A549 (cell line): ENCODE data around the gene SOX12. TPM values are rescaled to one million over a fixed set of nuclear protein-coding genes. Genes with fewer than 3 reads are reported as not detected.

Source experiments
- ATAC-seq, 2 experiments: fragments of 200-7000 bp in 1 of 2; fragments of >200 bp in 1 of 2; cut with Nextera tagmentation in 1 of 2; cut with Tn5 transposase in 1 of 2; 3 replicates each; pipeline versions ENCODE4 v1.8.0 to v1.9.1; 2018 to 2020; ENCODE audit warnings: mild to moderate bottlenecking in 1 of 2, moderate library complexity in 1 of 2
- CTCF ChIA-PET: fragments of 300-600 bp; sonication (Branson Sonifier 250); formaldehyde crosslinking; extraction: SDS; loops from one replicate; lab custom pipeline; 2021; ENCODE audit warnings: antibody characterized with exemption, inconsistent platforms; lab: Yijun Ruan, JAX
- POLR2A ChIA-PET: fragments of 350-600 bp; formaldehyde crosslinking; extraction: SDS; loops from one replicate; lab custom pipeline; 2021; ENCODE audit warnings: antibody characterized with exemption, inconsistent platforms; lab: Yijun Ruan, JAX
- DNase-seq, 2 experiments: peaks; one replicate each; pipeline versions ENCODE4 v3.0.0 to v3.0.0-alpha.2; 2011 to 2016; ENCODE audit warnings: low read depth in 1 of 2, low spot score in 1 of 2
- FAIRE-seq: peaks from 2 replicates; lab custom pipeline; 2011; peaks lifted over from hg19 to GRCh38; lab: Jason Lieb, UNC
- H3K27ac ChIP-seq, 2 experiments: fragments of >200 bp; sonication (Bioruptor Twin); formaldehyde crosslinking; 3 replicates each; pipeline ENCODE4 v1.5.1; 2016 to 2017
- H3K4me1 ChIP-seq: fragments of >200 bp; sonication (Bioruptor Twin); formaldehyde crosslinking; 3 replicates; pipeline ENCODE4 v1.6.1; 2016
- H3K4me2 ChIP-seq: fragments of >200 bp; sonication (Bioruptor Twin); formaldehyde crosslinking; 3 replicates; pipeline ENCODE4 v1.6.1; 2016
- H3K4me3 ChIP-seq: fragments of >200 bp; sonication (Bioruptor Twin); formaldehyde crosslinking; 3 replicates; pipeline ENCODE4 v1.5.1; 2016
- H3K9me3 ChIP-seq: fragments of >200 bp; sonication (Bioruptor Twin); formaldehyde crosslinking; 3 replicates; pipeline ENCODE4 v1.6.1; 2016
- ATOH8 ChIP-seq: fragments of 250-450 bp; sonication (Bioruptor Pico); IDR thresholded peaks from 2 replicates; pipeline ENCODE4 v1.5.0; 2020; ENCODE audit warnings: low read depth, mild to moderate bottlenecking, moderate library complexity
- BHLHE40 ChIP-seq: IDR thresholded peaks from 2 replicates; pipeline ENCODE4 v1.6.1; 2012; ENCODE audit warnings: low read depth, low read length, inconsistent platforms
- CBX2 ChIP-seq: fragments of 200-600 bp; sonication (generic); IDR thresholded peaks from 2 replicates; pipeline ENCODE4 v1.6.1; 2016; ENCODE audit warnings: low read depth, mild to moderate bottlenecking, borderline replicate concordance
- CBX8 ChIP-seq: fragments of 200-600 bp; sonication (generic); IDR thresholded peaks from 2 replicates; pipeline ENCODE4 v1.6.1; 2016
- CEBPB ChIP-seq, 2 experiments: fragments of >200 bp in 1 of 2; sonication (Bioruptor Twin) in 1 of 2; formaldehyde crosslinking in 1 of 2; IDR thresholded peaks; 2 replicates each; pipeline ENCODE4 v1.6.1; 2012 to 2016
- CHD2 ChIP-seq: fragments of 150-350 bp; IDR thresholded peaks from 2 replicates; pipeline ENCODE4 v1.6.1; 2014; ENCODE audit warnings: low read length; ENCODE audit not compliant: partially characterized antibody
- CTCF ChIP-seq: fragments of >200 bp; sonication (Bioruptor Twin); formaldehyde crosslinking; IDR thresholded peaks from 3 replicates; pipeline ENCODE4 v1.5.1; 2016
- EHF ChIP-seq: fragments of 250-450 bp; sonication (Bioruptor Pico); IDR thresholded peaks from 2 replicates; pipeline ENCODE4 v1.5.0; 2020; ENCODE audit warnings: mild to moderate bottlenecking
- ELK1 ChIP-seq: fragments of 150-350 bp; IDR thresholded peaks from 2 replicates; pipeline ENCODE4 v1.6.1; 2014; ENCODE audit warnings: low read depth, mild to moderate bottlenecking, low read length
- ESRRA ChIP-seq: fragments of 150-350 bp; IDR thresholded peaks from 2 replicates; pipeline ENCODE4 v1.6.1; 2014; ENCODE audit warnings: mild to moderate bottlenecking, low read length, borderline replicate concordance
- FOXS1 ChIP-seq: fragments of 250-450 bp; sonication (Bioruptor Pico); IDR thresholded peaks from 2 replicates; pipeline ENCODE4 v1.5.0; 2020; ENCODE audit warnings: mild to moderate bottlenecking, moderate library complexity
- HEYL ChIP-seq: fragments of 250-450 bp; sonication (Bioruptor Pico); IDR thresholded peaks from 2 replicates; pipeline ENCODE4 v1.8.0; 2021; ENCODE audit warnings: mild to moderate bottlenecking, moderate library complexity
- HOXA7 ChIP-seq: fragments of 250-450 bp; sonication (Bioruptor Pico); IDR thresholded peaks from 2 replicates; pipeline ENCODE4 v1.5.0; 2020; ENCODE audit warnings: mild to moderate bottlenecking, moderate library complexity
- HOXB13 ChIP-seq: fragments of 250-450 bp; sonication (Bioruptor Pico); IDR thresholded peaks from 2 replicates; pipeline ENCODE4 v1.5.0; 2020; ENCODE audit warnings: low read depth, mild to moderate bottlenecking, moderate library complexity
- KDM1A ChIP-seq: fragments of 200-600 bp; sonication (generic); IDR thresholded peaks from 2 replicates; pipeline ENCODE4 v1.6.1; 2016; ENCODE audit warnings: low read depth, mild to moderate bottlenecking
- KDM5A ChIP-seq: fragments of 200-600 bp; sonication (generic); IDR thresholded peaks from 2 replicates; pipeline ENCODE4 v1.6.1; 2016; ENCODE audit warnings: antibody characterized with exemption, mild to moderate bottlenecking
- MAFK ChIP-seq: fragments of 450-650 bp; IDR thresholded peaks from 2 replicates; pipeline ENCODE4 v1.6.1; 2014; ENCODE audit not compliant: partially characterized antibody
- MAX ChIP-seq: IDR thresholded peaks from 2 replicates; pipeline ENCODE4 v1.6.1; 2012
- MYC ChIP-seq: IDR thresholded peaks from 2 replicates; pipeline ENCODE4 v1.6.1; 2012; ENCODE audit warnings: mild to moderate bottlenecking, inconsistent platforms, low read length, improper control_type of control experiment, borderline replicate concordance
- NFE2L2 ChIP-seq: fragments of 150-350 bp; conservative IDR thresholded peaks from 2 replicates; pipeline ENCODE4 v1.6.1; 2014; ENCODE audit warnings: low read length
- NR3C1 ChIP-seq: fragments of >200 bp; sonication (Bioruptor Twin); formaldehyde crosslinking; IDR thresholded peaks from 3 replicates; pipeline ENCODE4 v1.6.1; 2017
- PBX3 ChIP-seq: IDR thresholded peaks from 2 replicates; pipeline ENCODE4 v1.6.1; 2012
- PHF8 ChIP-seq: fragments of 200-600 bp; sonication (generic); IDR thresholded peaks from 2 replicates; pipeline ENCODE4 v1.6.1; 2016; ENCODE audit warnings: low read depth, mild to moderate bottlenecking, antibody characterized with exemption, moderate library complexity, borderline replicate concordance
- POLR2A ChIP-seq: IDR thresholded peaks from 2 replicates; pipeline ENCODE4 v1.6.1; 2012; ENCODE audit warnings: mild to moderate bottlenecking, low read length
- POLR2AphosphoS2 ChIP-seq: conservative IDR thresholded peaks from 2 replicates; pipeline ENCODE4 v1.6.1; 2012; ENCODE audit warnings: low read length, improper control_type of control experiment, inconsistent platforms
- RARB ChIP-seq: fragments of 250-450 bp; sonication (Bioruptor Pico); IDR thresholded peaks from 2 replicates; pipeline ENCODE4 v1.8.0; 2021; ENCODE audit warnings: mild to moderate bottlenecking, moderate library complexity
- RFX5 ChIP-seq: fragments of 450-650 bp; IDR thresholded peaks from 2 replicates; pipeline ENCODE4 v1.7.1; 2014; ENCODE audit warnings: antibody characterized with exemption, mild to moderate bottlenecking, moderate library complexity
- RNF2 ChIP-seq: fragments of 200-600 bp; sonication (generic); IDR thresholded peaks from 2 replicates; pipeline ENCODE4 v1.6.1; 2016; ENCODE audit warnings: low read depth, mild to moderate bottlenecking, antibody characterized with exemption, moderate library complexity, borderline replicate concordance
- SMC3 ChIP-seq: fragments of >200 bp; sonication (Bioruptor Twin); formaldehyde crosslinking; IDR thresholded peaks from 3 replicates; pipeline ENCODE4 v1.6.1; 2018; ENCODE audit warnings: inconsistent platforms
- TFCP2L1 ChIP-seq: fragments of 250-450 bp; sonication (Bioruptor Pico); IDR thresholded peaks from 2 replicates; pipeline ENCODE4 v1.5.0; 2021; ENCODE audit warnings: mild to moderate bottlenecking
- WGBS: methylation state at CpG from one replicate; pipeline ENCODE4 v1.1.6; 2017; ENCODE audit errors: missing lambda C conversion rate; 5-methylcytosine and 5-hydroxymethylcytosine counted together
- polyA plus RNA-seq, 4 experiments: library from polyadenylated mRNA; depleted of rRNA in 3 of 4; stranded (reverse); fragments of >200 nt; fragmentation: RNase III in 1 of 4; extraction: RNeasy Plus Mini Kit Qiagen cat#74134 plus additional on column Dnase treatment in 1 of 4; gene quantifications; 2 replicates in 3 of 4; 3 replicates in 1 of 4; pipeline ENCODE4 v1.2.3, GENCODE V29; 2011 to 2017

Gene SOX12
- polyA plus RNA-seq, 2 of the 4 experiments (the other 2 are of a cell fraction), result 7.0 to 29.2 TPM

GRCh38 chr20:325045-325888 lies at the start of gene SOX12 (continued):
- no peak for TF ChIP-seq ELK1
- TF ChIP-seq TFCP2L1 (CRISPR knock-in tag), result peak; percentile 72; the same call in 1 of the 2 replicates
- TF ChIP-seq HOXB13, result 0 out of 2 replicates have a peak, but pooled peaks have one; percentile 31
- TF ChIP-seq CBX8, result no peak
- peak; percentile 11; the same call in 1 of the 3 replicates for TF ChIP-seq SMC3
- TF ChIP-seq KDM5A, result no peak
- peak; percentile 100 for TF ChIP-seq RFX5
- no peak for TF ChIP-seq KDM1A
- TF ChIP-seq MYC, result no peak; the same call in 1 of the 2 replicates
- no peak for TF ChIP-seq CTCF
- no peak for TF ChIP-seq HOXA7 (CRISPR knock-in tag)
- TF ChIP-seq MAFK, result no peak
- TF ChIP-seq CEBPB (IDR thresholded peaks at IDR 0.05), result no peak
- no peak; the same call in 1 of the 2 replicates for TF ChIP-seq ATOH8 (CRISPR knock-in tag)
- TF ChIP-seq PBX3, result peak; percentile 46; the same call in 1 of the 2 replicates
- TF ChIP-seq NR3C1, result no peak
- no peak for TF ChIP-seq RNF2
- no peak for TF ChIP-seq EHF
- TF ChIP-seq POLR2A, result peak; percentile 75

GRCh38 chr20:275791-276190 lies 49.6 kb upstream of the SOX12 start:
- TF ChIP-seq NFE2L2 (no peak), POLR2AphosphoS2 (no peak), HEYL (CRISPR knock-in tag) (no peak), PHF8 (no peak), MAX (no peak), MAFK (no peak), CBX2 (no peak), ESRRA (no peak), CHD2 (no peak), EHF (no peak), FOXS1 (CRISPR knock-in tag) (no peak), RARB (CRISPR knock-in tag) (no peak), BHLHE40 (no peak)
- TF ChIP-seq, all 56 proteins: peak for 0
- no peak for DNase-seq
- ATAC-seq, result no peak
- Histone ChIP-seq H3K27ac (no peak overlapping the region), H3K4me1 (no peaks in the 10 kb centered on the region), H3K9me3 (no peaks in the 10 kb centered on the region), H3K4me3 (no peak overlapping the region), H3K4me2 (no peak overlapping the region)
- CTCF ChIA-PET, result no interaction called here
- no peak for FAIRE-seq
- POLR2A ChIA-PET, result no interaction called here
- WGBS, result 88% methylated on average over 7 of the region's 7 CpGs
